Right lobe of liver (tissue), 6 donors: ENCODE measurements around the gene TPM3. TPM values are rescaled to one million over a fixed set of nuclear protein-coding genes. Genes with fewer than 3 reads are reported as not detected.

Source experiments
- ATAC-seq, 4 donors: fragments of 200-7000 bp; cut with Tn5 transposase; one replicate each; pipeline ENCODE4 v1.9.1; 2020; ENCODE audit warnings: mild to moderate bottlenecking in 4 of 4, moderate library complexity in 4 of 4
- DNase-seq, 3 donors: peaks; one replicate each; pipeline ENCODE4 v3.0.0-alpha.2; 2020
- H3K27ac ChIP-seq, 3 donors: fragments of 200-600 bp; one replicate each; pipeline ENCODE4 v1.8.0; 2022
- H3K27me3 ChIP-seq, 2 donors: fragments of 200-600 bp; one replicate each; pipeline ENCODE4 v1.8.0; 2022
- H3K36me3 ChIP-seq, 4 donors: fragments of 200-600 bp; sonication (generic) in 1 of 4; one replicate each; pipeline versions ENCODE4 v1.5.1 to v1.8.0; 2017 to 2022; ENCODE audit warnings: control low read depth in 1 of 4
- H3K4me1 ChIP-seq, 4 donors: fragments of 200-600 bp; sonication (generic) in 1 of 4; one replicate each; pipeline versions ENCODE4 v1.5.1 to v1.8.0; 2017 to 2022; ENCODE audit warnings: control low read depth in 1 of 4
- H3K4me3 ChIP-seq, 3 donors: fragments of 200-600 bp; one replicate each; pipeline ENCODE4 v1.8.0; 2022
- H3K9me3 ChIP-seq, 4 donors: fragments of 200-600 bp; sonication (generic) in 1 of 4; one replicate each; pipeline versions ENCODE4 v1.5.1 to v1.8.0; 2017 to 2022; ENCODE audit warnings: control low read depth in 1 of 4
- POLR2A ChIP-seq: fragments of 450-650 bp; IDR thresholded peaks from one replicate; pipeline ENCODE4 v1.6.1; 2017; ENCODE audit warnings: antibody characterized with exemption, mild to moderate bottlenecking
- WGBS: methylation state at CpG from one replicate; pipeline ENCODE4 v1.1.6; 2018; ENCODE audit warnings: low coverage, low lambda C conversion rate; ENCODE audit not compliant: insufficient coverage; ENCODE audit errors: missing lambda C conversion rate; 5-methylcytosine and 5-hydroxymethylcytosine counted together
- intact Hi-C, 2 donors: fragments of 100-400 bp; cut with DNase I; formaldehyde crosslinking; loops; one replicate each; pipeline versions ENCODE4 v1.11.2 to v1.14.1; 2022
- long read RNA-seq: library from polyadenylated mRNA; unstranded; transcript quantifications from one replicate; pipeline ENCODE4 v2.0.0, GENCODE V29; 2019
- total RNA-seq, 6 experiments: library from RNA; depleted of rRNA in 2 of 6; stranded (reverse); fragments of >200 nt in 2 of 6; fragmentation: NEBNext Ultra II Directional in 3 of 6; extraction: Animal tissue kit (Norgen Biotek cat#: 25700) in 3 of 6; gene quantifications; one replicate each; pipeline versions ENCODE4 v1.1.0 to v1.2.4, GENCODE V29; 2016 to 2023
- TF ChIP-seq, protein P1 (sequence below), 4 donors: fragments of 200-600 bp in 3 of 4; fragments of 450-650 bp in 1 of 4; IDR thresholded peaks; one replicate each; pipeline versions ENCODE4 v1.5.1 to v1.8.0; 2016 to 2022; ENCODE audit warnings: antibody characterized with exemption in 4 of 4, mild to moderate bottlenecking in 2 of 4
- donor health status: DM: no; HTN: yes; CAD: no.
- donor health status: DM: no; HTN: no; CAD: no.
- donor health status: DM: no; HTN: no; CAD: no.
- donor health status: DM: no; HTN: yes; CAD: no.
- donor health status: DM: no; HTN: yes; CAD: no.

The TPM3 gene
- 100 to 1,000 TPM in 3 of 6 experiments, 10 to 100 TPM in 3; 76.3 to 189 (median 120) TPM for total RNA-seq
- long read RNA-seq, transcript TPM3-212 (8 exons, 3,131 nt), result major isoform, 16 of 35 reads
- long read RNA-seq, partial matches to known transcripts, result 13 of 35 reads
- long read RNA-seq, other reads (novel, unspliced or antisense), result 4 of 35 reads

DNA sequence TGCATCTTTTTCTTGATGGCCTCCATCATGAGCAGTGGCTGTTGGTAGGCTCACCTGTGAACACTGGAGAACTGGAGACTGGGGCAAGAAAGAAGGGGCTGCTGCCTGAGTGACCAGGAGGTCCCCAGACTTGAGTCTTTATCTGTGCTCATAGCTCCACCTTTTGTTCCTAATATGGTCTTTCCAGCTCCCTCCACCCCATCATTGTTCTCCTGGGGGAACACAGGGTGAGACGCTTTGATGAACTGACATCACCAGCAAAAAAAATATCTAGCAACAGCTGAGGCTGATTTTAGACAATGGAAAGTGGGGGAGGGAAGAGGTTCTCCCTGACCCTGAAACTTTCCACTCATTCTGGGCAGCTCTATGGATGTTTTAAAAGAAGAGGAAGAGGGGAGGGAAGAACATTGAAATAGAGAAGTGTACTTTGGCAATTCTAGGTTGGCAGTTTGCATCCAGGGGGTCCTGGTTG lies at the start of gene TPM3:
Gene TPM3 (minus strand): TSS at position 111 of the 472 bp plus-strand sequence. CDS start 82 bp downstream, at position 29.
- WGBS, result 67% methylated on average over 1 of the region's 1 CpG
- no peak within 1 kb of the TSS for H3K4me3 ChIP-seq
- DNase-seq, result no peak
- H3K36me3 ChIP-seq, result no peaks in the 10 kb centered on the region
- no peak within 1 kb of the TSS for H3K27ac ChIP-seq
- intact Hi-C loops, result no loop called here
- ATAC-seq, result no peak
- TF ChIP-seq POLR2A, result no peak
- TF ChIP-seq, protein P1, sequence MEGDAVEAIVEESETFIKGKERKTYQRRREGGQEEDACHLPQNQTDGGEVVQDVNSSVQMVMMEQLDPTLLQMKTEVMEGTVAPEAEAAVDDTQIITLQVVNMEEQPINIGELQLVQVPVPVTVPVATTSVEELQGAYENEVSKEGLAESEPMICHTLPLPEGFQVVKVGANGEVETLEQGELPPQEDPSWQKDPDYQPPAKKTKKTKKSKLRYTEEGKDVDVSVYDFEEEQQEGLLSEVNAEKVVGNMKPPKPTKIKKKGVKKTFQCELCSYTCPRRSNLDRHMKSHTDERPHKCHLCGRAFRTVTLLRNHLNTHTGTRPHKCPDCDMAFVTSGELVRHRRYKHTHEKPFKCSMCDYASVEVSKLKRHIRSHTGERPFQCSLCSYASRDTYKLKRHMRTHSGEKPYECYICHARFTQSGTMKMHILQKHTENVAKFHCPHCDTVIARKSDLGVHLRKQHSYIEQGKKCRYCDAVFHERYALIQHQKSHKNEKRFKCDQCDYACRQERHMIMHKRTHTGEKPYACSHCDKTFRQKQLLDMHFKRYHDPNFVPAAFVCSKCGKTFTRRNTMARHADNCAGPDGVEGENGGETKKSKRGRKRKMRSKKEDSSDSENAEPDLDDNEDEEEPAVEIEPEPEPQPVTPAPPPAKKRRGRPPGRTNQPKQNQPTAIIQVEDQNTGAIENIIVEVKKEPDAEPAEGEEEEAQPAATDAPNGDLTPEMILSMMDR (IDR thresholded peaks at IDR 0.05), result no peak
- no peaks in the 10 kb centered on the region for H3K9me3 ChIP-seq
- H3K27me3 ChIP-seq, result no peaks in the 10 kb centered on the region
- H3K4me1 ChIP-seq, result no peaks in the 10 kb centered on the region

DNA sequence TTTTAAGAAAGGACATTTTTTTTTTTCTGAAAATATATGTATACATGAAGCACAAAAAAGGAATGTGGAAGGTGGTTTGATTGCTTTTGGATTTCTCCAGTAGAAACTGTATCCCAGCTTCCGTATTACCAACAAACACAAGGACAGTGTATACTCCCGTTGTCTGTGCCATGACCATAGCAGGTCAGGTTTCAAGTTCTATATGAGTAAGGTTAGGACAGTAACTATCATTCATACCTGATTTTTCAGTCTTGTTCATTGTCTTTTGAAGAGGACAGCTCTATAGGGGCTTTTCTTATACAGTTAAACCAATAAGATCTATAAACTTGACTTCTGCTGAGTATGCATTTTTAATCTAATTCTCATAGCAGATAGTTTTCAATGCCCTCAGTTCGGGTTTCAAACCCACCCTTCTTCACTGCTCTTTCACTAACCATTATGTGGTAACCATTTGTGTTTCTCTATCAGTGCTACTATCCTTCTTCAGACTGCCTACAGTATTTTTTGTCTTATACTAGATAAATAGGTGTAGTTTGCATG lies 48.5 kb upstream of the TPM3 start:
- ATAC-seq (no peak), DNase-seq (no peak)
- Histone ChIP-seq H3K27ac (no peak overlapping the region), H3K36me3 (peaks cover 9 to 66% (median 41%) of the 10 kb centered on the region in 4 donors), H3K4me3 (no peak overlapping the region), H3K4me1 (peaks cover 0 to 48% (median 20%) of the 10 kb centered on the region in 4 donors), H3K9me3 (no peaks in the 10 kb centered on the region), H3K27me3 (no peaks in the 10 kb centered on the region)
- WGBS, result 95% methylated on average over 3 of the region's 3 CpGs
- TF ChIP-seq POLR2A, result no peak
- TF ChIP-seq, protein P1 (IDR thresholded peaks at IDR 0.05), result no peak
- intact Hi-C loops, result no loop called here

DNA sequence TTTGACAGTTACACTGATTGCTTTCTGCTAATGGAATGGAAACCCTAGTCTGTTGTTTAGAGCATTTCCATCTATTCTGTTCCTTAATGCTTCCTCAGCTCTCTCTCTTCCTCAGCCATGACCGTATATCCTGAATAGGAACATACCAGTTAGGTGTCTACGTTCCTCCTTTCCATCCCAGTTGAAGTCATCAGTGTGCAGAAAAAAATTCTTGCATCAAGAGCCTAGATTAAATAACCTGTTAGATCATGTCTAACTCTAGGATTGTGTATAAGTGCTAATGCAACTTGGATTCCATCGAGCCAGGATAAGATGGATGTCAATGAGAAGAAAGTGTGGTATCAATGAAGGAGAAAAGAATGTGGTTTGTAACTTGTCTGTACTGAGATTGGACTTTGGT lies 47.6 kb upstream of the TPM3 start:
- ATAC-seq (no peak), DNase-seq (no peak)
- Histone ChIP-seq H3K4me3 (no peak overlapping the region), H3K27ac (peak overlapping the region in 1 of 3 donors; percentile 89), H3K4me1 (peaks cover 0 to 49% (median 20%) of the 10 kb centered on the region in 4 donors), H3K36me3 (peaks cover 9 to 66% (median 41%) of the 10 kb centered on the region in 4 donors), H3K9me3 (no peaks in the 10 kb centered on the region), H3K27me3 (no peaks in the 10 kb centered on the region)
- intact Hi-C loops, result no loop called here
- TF ChIP-seq POLR2A, result no peak
- TF ChIP-seq, protein P1 (IDR thresholded peaks at IDR 0.05), result no peak
- whole genome bisulfite sequencing, result 81% methylated on average over 3 of the region's 3 CpGs

DNA sequence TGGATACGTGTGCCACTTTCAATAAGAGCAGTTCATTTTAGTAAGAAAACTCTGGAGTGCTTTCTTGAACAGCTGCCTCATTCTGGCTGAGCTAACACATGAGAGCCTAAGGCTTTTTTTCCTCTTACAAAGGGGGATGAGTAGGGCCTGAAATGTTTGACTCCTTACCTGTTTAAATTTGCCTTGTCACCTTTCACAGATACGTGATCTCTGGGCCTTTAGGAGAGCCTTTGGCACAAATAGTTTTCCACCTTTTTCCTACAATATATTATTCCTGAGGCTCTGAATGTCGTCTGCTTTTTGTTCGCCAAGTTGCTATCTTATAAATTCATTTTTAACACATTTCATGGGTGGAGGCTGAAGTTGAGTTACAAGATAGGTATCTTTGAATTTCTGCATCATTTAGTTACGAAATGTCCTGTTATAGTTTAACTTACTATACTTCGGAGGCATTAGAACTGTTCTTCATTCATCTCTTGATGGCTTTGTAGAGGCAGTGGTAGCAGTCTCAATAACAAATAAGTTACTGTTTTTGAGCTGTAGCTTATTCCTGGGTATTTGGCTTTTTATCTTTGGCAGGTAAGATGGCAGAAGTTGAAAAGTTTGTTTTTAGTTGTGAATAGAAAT lies 46.1 kb upstream of the TPM3 start:
- H3K36me3 ChIP-seq, result peaks cover 5 to 65% (median 27%) of the 10 kb centered on the region in 4 donors
- no peak for TF ChIP-seq POLR2A
- TF ChIP-seq, protein P1 (IDR thresholded peaks at IDR 0.05), result no peak
- H3K4me1 ChIP-seq, result peaks cover 0 to 49% (median 20%) of the 10 kb centered on the region in 4 donors
- H3K9me3 ChIP-seq, result no peaks in the 10 kb centered on the region
- DNase-seq (no peak), ATAC-seq (peak; percentile 44 to 71 (median 61))
- H3K27me3 ChIP-seq, result no peaks in the 10 kb centered on the region
- 28% methylated on average over 6 of the region's 6 CpGs for WGBS
- peak overlapping the region in 1 of 3 donors; percentile 30 for H3K4me3 ChIP-seq
- intact Hi-C loops, result no loop called here
- peak overlapping the region in 2 of 3 donors; percentile 75 to 89 for H3K27ac ChIP-seq
